CD4-positive, alpha-beta T cell treated with Interleukin-2 at 100 ng/mL for 4 hours (primary cell): ENCODE measurements around the gene CDK5R2.

ENCODE experiments used
- DNase-seq: peaks from one replicate; pipeline ENCODE4 v3.0.0-alpha.2; 2020; ENCODE audit warnings: low spot score

The CDK5R2 gene

DNA sequence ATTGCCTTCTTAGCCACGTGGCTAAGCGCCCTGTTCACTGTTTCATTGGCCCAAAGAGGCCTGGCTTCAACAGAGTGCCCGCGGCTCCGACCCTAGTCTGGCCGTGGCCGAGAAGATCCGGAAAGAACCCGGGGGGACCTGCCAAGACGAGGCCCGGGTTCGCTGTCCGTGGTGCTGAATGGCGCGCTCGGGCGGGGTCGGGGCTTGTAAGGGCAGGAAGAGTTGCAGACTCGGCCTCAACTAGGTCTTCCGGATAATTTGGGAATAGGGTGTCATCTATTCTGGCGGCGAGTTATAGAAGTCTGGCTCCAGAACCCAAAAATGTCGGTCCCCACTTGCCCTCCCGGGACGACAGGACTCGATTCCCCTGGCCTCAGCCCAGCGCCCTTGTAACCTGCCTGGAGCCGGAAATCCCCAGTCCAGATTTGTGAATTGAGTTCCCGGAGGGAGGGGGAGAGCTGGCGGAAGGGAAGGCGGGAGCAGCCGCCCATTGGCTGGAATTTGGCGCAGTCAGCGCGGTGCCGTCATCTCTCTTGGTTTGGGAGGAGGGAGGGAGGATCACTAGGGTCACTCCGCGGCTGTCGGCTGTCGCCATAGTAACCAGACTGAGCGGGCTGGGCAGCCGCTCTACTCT, 3.5 kb downstream of the CDK5R2 start:
- peak; percentile 42 for DNase-seq

DNA sequence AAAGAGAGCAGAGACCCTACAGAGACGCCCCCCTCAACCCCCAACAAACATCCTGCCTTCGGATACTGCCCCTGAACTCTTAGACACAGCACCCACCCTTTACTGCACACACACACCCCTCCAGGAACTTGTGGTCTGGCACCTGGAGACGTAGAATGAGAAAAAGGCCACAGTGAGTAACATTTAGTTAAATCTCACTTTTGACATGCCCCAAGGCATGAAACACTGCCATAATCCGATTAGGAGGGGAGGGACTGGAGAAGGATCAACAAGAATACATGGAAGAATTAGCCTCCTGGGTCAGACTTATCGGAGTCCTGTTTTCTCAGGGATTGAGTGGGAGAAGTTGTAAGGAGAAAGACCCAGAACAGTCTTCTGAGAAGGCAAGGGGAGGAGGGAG, 4.1 kb downstream of the CDK5R2 start:
- DNase-seq, result no peak

DNA sequence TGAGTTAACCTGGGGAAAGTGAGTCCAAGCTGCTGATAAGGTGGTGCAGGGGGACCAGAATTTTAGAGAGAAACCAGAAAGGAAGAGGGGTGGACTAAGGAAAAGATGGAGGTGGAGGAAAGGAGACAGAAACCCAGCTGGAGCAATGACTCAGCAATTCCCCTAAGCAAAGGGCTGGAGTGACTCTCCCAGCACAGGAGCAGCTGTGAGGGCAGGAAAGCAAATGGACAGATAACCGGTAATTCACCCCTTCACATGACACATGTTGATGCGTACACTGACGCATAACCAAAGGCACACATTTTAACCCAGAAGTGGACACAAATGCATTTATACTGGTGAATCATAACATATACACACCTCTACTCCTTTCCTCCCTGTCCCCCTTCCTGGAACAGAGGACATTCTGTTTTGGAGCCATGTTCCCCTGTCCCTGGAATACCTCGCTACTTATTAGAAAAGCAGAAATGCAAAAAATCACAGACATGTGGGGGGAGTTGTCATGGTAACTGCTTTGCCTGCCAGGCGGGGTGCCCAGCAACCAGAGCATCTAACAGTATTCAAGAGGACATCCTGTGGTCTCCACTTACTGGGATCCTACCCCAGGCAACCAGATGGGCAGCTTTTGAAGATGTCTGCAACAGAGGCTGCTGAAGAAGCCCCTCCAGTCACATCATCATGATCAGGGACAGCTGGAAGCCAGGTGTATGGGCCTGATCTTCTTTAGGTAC, 4.7 kb downstream of the CDK5R2 start:
- no peak for DNase-seq

DNA sequence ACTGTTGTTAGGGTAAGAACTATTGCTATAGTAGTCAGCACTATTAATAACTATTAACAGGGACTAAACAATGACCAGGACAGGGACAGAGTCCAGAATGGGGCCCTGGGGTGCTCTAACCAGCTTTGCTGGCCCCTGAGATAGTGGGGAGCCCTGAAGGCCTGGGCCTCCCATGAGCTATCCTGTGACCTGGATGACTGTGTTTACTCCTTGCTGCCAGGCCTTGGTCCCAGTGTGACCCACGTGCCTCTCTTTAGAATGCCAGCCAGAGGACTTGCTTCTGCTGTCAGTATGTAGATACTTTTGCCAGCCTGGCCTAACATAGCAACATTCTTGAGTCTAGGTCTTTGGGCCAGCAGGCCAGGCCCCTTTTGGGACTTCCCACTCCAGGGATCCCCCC, 11.4 kb downstream of the CDK5R2 start:
- no peak for DNase-seq

DNA sequence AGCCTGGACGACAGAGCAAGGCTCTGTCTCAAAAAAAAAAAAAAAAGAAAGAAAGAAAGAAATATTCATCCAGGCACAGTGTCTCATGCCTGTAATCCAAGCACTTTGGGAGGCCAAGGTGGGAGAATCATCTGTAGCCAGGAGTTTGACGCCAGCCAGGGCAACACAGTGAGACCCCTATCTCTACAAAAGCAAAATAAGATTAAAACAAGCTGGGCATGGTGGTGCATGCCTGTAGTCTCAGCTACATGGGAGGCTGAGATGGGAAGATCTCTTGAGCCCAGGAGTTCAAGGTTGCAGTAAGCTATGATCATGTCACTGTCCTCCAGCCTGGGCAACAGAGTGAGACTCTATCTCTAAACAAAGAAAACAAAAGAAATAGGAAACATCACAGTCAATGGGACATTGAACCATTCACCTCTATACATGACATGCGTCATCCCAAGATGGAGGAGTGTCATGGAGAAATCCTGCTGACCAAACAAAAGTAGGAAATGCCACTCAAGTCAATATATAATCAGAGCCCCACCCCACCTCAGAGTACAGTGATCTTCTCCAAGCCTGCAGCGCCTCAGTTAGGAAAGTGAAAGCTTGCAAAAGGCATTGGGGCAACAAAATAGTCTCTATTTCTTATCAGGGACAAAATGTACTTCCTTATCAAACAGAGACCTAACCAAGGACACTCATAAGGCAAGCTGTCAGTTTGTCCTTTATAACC, 15.8 kb downstream of the CDK5R2 start:
- DNase-seq, result no peak

DNA sequence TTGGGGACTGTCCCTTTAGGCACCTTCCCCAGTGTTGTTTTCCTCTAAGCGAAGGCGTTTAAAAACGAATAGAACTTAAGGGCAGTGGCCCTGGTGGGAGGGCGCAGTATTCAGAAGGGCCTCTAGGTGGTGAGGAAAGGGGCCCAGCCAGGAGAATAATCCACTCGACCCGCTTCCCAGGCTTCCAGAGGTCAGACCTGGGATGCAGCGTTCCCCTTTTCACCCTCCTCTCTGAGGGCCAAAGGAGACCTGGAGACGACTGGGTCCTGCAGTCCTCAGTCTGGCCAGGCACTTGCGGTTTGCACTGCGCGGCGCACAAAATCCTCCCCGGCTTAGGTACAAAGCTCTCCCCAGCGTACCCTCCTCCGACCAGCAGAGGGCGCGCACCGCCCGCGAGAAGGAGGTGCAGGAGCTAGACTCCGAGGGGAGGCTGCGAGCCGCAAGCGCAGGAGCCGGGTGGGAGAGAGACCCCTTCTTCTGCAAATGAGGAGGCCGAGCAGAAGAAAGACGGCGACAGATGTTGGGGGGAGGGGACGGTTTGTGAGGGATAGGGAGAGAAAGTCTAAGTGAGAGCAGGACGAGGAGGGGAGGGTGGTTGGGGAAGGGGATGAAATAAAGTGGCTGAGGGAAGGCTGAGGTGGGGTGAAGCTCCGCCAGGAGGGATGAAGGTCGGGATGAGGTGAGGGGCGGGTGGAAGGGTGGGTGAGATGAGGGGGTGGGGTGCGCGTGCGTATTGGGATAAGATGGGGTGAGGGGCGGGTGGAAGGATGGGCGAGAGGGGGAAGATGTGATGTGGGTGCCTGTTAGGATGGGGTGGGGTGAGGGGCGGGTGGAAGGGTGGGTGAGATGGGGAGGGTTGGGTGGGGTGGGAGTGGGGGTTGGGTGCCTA, 20.6 kb downstream of the CDK5R2 start:
- DNase-seq, result peak; percentile 85

DNA sequence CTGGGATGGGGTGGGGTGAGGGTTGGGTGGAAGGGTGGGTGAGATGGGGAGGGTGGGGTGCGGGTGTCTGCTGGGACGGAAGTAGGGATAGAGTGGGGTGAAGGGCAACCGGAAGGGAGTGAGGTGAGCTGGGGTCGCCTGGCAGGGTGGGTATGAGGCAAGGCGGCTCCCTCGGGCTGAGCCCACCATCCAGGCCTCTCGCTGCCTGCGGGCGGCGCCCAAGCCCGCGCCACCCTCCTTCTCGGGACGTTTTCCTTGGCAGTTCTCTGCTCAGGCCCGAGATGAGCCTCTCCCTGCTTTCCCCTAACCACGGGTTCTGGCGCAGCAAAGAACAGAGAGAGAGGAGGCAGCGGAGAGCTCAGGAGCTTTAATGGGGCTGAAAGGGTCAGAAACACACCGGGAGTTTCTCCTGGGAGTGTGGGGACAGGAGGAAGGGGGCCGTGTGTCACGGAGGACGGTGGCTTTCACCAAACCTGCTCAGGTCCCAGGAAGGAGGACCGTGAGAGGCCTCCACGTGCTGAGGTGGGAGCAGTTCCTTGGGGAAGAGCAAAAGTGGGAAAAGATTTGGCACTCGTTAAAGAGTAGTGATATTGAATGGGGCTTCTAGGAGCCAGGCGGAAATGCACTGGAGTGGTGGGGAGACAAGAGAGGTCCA, 21.4 kb downstream of the CDK5R2 start:
- no peak for DNase-seq

DNA sequence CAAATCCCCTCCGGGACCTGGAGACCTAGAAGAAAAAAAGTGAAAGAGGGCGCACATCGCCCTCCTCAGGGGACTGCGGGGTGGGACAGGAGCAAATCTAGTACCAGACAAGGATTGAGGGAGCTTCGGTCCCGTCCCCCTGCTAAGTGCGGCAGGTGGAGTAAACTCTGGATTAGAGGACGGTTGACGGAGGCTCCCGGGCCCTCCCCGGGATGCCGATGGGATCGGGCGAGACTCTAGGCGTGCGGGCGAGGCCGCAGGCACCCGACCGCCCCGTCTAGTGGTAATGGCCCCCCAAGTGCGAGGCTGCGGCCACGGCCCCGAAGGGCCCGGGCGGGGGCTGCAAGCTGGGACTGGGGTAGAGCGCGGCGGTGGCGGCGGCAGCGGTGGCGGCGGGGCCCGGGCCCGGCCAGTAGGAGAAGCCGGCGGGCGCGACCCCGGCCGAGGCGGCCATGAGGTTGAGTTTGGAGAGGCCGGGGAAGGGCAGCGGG, 22.0 kb downstream of the CDK5R2 start:
- DNase-seq, result no peak

DNA sequence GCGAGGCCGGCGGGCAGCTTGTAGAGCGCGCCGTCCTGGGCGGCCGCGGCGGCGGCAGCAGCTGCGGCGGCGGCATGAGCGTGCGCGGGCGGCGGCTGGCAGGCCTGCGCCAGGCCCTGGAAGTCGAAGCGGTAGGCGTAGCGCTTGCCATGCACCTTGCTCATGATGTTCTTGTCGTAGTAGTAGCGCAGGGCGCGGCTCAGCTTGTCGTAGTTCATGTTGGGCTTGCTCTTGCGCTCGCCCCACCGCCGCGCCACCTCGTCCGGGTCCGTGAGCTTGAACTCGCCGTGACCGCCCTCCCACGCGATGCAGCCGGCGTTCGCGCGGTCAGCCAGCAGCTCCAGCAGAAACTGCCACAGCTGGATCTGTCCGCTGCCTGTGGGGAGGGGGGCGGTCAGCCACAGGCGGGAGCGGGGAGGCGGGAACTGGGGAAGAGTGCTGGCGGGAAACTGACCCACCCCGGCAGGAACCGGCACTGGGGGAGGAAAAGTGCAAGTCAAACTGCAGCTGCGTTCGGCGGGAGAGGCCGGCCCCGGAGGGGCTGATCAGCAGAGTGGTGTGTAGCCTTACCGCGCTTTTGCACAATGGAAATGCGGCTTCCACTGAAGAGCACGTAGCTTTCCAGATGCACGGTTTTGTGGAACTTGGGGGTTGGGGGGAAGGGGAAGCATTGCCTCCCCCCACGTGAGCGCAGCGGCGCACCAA, 22.6 kb downstream of the CDK5R2 start:
- DNase-seq, result peak; percentile 22

DNA sequence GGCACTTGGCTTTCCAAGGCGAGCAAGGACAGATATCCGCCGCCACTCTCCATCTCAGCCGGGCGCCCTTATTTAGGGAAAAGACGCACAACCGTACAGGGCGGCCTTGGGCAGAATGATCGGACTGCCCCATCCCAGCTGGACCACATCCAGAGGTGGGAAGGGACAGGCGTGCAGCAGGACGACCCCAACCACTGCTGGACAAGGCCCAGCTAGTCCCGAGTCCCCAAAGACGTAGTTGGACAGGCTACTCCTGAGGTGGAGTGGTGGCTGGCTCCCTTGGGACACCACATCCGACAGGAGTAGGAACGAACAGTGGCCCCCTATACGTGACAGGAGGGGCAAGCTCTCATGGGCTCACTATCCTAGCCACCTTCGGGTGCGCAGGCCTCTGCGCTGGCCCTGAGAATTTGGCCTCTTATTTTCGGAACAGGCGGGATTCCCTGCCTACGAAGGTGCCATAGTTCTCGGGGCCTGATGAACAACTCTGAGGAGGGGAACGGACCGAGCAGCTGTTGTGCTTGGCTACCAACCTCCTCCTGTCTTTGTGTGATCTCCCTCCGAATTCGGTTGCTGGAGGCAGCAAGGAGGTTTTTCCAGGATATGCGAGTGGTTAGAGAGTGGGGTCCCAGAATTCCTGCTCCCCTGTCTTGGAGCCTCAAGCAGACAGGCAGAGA, 23.3 kb downstream of the CDK5R2 start:
- no peak for DNase-seq

DNA sequence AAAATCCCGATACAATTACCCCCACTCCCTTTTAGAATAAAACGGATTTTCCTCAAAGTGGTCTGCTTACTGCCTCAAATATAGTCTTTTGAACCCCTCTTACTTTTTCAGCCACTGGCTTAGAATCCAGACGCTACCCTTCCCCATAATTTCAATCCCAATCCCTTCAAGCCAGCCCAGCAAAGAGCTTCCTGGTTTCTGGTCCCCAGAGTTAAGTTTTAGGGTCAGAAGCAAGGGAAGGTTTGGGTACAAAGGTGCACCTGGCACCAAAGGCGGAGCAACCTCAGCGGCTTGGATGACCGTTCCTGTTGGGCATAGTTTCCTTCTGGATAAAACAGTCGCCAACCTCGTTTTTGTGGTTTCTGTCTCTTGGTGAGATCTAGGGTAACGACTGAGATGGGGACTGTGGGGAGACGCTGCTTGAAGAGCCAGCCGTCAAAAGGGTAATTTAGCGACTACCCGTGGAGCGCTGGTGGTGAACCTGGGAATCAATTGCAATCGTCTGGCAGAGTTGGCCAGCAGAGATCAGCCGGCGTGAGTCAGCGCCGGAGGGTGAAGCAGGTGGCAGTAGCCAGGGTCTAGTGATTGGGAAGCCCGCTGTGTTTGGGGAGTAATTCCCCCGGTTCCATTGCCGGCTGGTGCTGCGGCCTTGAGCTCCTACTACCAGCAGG, 23.9 kb downstream of the CDK5R2 start:
- DNase-seq, result no peak

DNA sequence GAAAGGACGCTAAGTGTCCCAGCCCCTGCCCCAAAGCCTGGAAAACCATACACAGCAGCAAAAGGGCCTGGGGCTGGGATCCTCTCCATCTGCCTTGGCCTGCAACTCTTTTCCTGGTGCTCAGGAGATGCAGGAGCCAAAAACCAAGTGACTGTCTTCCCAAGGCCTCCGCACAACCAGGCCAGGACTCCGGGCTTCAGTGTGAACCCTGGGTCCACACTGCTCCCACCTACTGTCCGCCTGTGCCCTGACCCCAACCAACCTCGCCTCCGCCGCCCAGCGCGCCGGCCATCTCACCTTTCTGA, 24.4 kb downstream of the CDK5R2 start:
- DNase-seq, result no peak

DNA sequence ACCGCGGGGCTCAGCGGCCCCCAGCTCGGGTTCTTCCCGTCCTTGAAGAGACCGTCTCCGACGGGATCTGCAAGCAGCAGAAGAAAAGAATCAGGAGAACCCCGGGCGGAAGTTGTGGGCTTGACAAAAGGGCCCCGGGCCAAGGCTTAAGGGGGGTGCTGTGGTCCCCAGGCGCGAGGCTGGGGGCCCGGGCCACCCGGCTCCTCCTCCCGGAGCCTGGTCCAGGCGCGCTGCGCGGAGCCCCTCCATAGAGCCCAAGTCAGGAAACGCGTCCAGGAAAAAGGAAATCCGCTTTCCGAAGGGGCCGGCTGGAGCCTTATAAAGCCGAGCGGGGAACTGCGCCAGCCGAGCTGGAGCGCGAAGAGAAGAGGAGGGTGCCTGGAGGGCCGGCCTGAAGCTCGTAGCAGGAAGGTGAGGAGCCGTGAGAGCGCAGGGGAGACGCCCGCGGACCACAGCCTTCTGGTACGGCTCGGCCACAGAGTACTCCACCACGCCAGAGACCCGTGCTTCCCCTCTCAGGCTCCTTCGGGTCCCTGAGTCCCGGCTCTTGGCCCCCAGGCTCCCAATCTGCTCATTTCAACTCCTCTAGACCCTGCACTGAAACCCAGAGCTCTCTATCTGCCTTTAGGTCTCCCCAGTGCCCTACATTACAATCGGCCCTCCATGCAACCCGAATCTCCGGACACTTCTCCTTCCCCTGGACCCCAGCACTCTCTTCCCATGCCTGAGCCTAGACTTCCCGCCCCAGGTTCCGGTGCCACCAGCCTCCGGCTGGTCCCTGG, 25.0 kb downstream of the CDK5R2 start:
- no peak for DNase-seq

DNA sequence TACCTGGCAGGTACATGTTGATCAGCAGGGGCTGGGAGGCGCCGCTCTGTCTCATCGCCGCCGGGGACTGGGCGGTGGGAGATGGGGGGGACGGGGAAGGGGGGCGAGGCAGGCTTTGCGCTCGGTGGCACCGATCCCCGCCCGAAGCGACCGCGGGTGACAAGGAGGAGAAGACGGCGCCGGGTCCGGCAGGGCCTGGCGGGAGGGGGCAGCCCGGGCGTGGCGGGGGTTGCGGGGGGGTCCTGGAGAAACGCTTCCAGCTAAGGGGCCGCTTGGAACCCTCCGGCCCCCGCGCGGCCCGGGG, 25.5 kb downstream of the CDK5R2 start, which contains the start of gene FEV:
Gene FEV, minus strand, starts transcription at position 164 of the 304 bp plus-strand sequence. Its CDS starts 109 bp downstream, at position 55.
- no peak for DNase-seq

DNA sequence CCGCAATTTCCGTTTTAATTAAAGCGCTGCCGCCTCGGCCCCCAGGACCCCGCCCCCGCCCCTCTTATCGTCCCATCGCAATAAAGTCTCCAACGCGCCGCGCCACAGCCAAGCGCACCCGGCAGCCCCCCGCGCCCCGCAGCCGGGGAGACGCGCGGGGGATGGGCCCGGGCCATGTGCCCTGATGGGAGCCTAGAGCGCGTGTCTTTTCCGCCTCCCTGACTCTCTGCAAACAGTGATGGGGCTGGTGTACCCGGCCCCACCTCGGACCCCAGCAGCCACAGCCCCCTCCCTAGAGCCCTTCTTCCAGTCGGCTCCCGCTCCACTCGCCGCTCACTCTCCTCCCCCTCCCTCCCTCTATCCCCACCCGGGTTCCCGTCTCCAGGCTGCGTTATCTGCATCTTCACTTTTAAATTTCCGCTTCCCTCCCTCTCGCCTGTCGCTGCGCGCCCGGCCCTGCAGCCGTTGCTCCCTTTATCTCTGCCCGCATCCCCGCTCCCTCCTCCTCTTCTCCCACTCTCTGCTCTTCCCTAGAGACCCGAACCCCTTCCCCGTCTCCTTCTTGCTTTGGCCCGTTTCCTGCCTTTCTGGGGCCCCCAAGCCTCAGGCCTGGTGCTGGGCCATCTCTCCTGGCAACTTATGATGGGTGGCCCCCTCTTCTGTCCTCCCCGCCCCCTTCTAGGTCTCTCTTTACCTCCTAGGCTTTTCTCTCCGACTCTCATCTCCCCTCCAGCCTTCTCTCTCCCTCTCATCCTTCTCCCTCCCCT, 26.0 kb downstream of the CDK5R2 start:
- DNase-seq, result no peak

DNA sequence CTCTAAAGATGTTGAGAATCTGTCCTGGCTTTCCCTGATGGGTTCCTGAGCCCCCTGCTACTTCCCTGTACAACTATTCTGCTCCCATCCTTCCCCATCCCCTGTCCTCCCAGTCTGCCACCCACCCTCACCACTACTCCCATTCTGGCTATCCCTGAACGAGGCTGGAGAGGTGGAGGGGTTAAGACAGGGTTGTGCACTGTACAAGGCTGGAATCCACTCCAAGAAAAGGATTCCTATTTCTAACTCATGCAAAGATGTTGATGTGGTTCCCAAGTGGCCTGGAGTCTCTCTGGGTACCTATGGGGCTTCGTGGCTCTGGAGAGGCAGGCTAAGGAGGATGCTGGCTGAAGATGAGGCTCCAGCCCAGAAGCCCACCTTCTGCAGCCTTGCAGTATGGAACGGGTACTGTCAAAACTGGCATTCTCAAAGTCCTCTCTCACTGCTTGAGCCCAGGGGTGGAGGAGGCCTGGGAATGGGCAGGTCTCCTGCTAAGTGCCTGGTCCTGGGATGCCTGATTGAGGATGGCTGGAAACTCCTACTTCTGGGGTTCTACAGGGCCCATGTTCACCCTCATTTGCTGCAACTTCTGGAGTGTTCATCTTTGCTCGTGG, 26.8 kb downstream of the CDK5R2 start:
- no peak for DNase-seq

DNA sequence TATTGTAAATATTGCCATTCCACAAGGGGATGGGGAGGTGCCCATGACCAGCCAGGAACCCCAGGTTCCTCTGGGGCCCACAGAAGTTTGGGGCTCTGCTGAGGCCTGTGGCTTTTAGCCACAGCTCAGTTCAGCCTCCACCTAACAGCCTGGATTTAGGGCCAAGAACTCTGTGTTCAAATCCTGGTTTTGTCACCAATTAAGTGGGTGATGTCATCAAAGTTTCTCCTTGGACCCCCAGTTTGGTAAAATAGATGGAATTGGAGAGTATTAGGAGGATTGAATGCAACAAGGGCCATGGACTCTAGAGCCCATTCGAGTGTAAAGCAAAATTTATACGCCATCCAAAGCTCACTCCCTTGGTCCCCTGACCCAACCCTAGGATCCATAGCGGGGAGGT, 28.7 kb downstream of the CDK5R2 start:
- DNase-seq, result no peak

DNA sequence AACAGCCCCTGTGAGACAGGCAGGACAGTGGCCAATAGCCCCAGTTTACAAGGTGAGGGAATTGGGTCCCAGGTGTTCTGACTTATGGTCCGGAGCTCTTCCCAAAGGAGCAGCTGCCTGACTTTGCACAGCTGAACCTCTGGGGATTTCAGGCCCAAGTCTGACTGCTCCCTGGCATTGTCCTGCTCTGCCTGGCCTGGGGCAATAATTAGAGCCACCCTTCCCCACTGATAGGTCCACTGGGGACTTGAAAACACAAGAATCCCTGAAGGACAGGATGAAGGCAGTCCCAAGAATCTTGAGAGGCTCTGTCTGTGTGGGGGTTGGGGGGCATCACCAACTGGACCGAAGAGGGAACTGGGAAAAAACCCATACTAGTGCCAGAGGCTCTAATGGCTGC, 29.2 kb downstream of the CDK5R2 start:
- no peak for DNase-seq
